ENCODE results near the gene SLC1A2.
A peak's percentile ranks its signal among the peaks of the same experiment; 100 is the strongest.

The SLC1A2 gene

DNA sequence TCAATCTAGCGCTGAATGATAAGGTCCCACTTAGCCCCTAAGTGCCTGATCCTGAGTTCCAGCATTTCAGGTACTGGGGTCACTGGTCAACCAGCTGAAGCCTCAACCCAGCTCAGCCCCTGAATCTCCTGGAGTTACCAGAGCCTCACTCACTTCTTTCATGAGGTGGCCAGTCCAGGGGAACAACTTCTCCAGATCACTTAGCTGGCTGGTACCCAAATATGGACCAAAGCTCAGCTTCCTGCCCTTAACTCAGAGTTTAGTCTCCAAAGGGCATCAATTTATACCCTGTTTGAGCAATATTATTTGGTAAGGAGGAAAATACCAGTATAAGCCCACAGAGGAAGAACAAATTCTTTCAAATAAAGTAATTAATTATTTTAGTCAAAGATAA, 105.6 kb downstream of the SLC1A2 start:
- no peaks in the 10 kb centered on the region for H3K27me3 Mint-ChIP-seq
- intact Hi-C loops (cut with micrococcal nuclease) = loop anchor here (5.0 to 10.0 kb wide), 2 partner anchors 34 to 229 kb away; no protein-coding TSS in a partner anchor
- no peak overlapping the region for H3K4me3 Mint-ChIP-seq
- no peaks in the 10 kb centered on the region for H3K36me3 Mint-ChIP-seq (ENCODE audit: low read depth)
- H3K4me1 Mint-ChIP-seq (ENCODE audit: low read depth) = peaks cover 65% of the 10 kb centered on the region
- H3K27ac Mint-ChIP-seq = peak overlapping the region; percentile 72
- H3K9me3 Mint-ChIP-seq = no peaks in the 10 kb centered on the region

GRCh38 chr11:35313066-35313759, 106.1 kb downstream of the SLC1A2 start:
- Mint-ChIP-seq H3K9me3 (no peaks in the 10 kb centered on the region), H3K27ac (peak overlapping the region; percentile 72), H3K4me1 (ENCODE audit: low read depth) (peaks cover 69% of the 10 kb centered on the region), H3K27me3 (no peaks in the 10 kb centered on the region), H3K36me3 (ENCODE audit: low read depth) (no peaks in the 10 kb centered on the region), H3K4me3 (no peak overlapping the region)
- intact Hi-C loops (cut with micrococcal nuclease) = loop anchor here (5.0 to 10.0 kb wide), 2 partner anchors 34 to 228 kb away; no protein-coding TSS in a partner anchor

GRCh38 chr11:35311331-35311730, 108.0 kb downstream of the SLC1A2 start:
- H3K4me1 Mint-ChIP-seq (ENCODE audit: low read depth) = peaks cover 76% of the 10 kb centered on the region
- H3K4me3 Mint-ChIP-seq = no peak overlapping the region
- no peaks in the 10 kb centered on the region for H3K36me3 Mint-ChIP-seq (ENCODE audit: low read depth)
- no peaks in the 10 kb centered on the region for H3K27me3 Mint-ChIP-seq
- H3K27ac Mint-ChIP-seq = peak overlapping the region; percentile 91
- intact Hi-C loops (cut with micrococcal nuclease) = loop anchor here (5.0 to 10.0 kb wide), 2 partner anchors 36 to 227 kb away; no protein-coding TSS in a partner anchor
- H3K9me3 Mint-ChIP-seq = no peaks in the 10 kb centered on the region

- Mint-ChIP-seq H3K27me3 (no peaks in the 10 kb centered on the region), H3K36me3 (ENCODE audit: low read depth) (no peaks in the 10 kb centered on the region), H3K9me3 (no peaks in the 10 kb centered on the region), H3K4me3 (no peak overlapping the region), H3K4me1 (ENCODE audit: low read depth) (peaks cover 89% of the 10 kb centered on the region), H3K27ac (peak overlapping the region; percentile 91)
- intact Hi-C loops (cut with micrococcal nuclease) = no loop called here
Observed at GRCh38 chr11:35308157-35308556, 111.2 kb downstream of the SLC1A2 start.

DNA sequence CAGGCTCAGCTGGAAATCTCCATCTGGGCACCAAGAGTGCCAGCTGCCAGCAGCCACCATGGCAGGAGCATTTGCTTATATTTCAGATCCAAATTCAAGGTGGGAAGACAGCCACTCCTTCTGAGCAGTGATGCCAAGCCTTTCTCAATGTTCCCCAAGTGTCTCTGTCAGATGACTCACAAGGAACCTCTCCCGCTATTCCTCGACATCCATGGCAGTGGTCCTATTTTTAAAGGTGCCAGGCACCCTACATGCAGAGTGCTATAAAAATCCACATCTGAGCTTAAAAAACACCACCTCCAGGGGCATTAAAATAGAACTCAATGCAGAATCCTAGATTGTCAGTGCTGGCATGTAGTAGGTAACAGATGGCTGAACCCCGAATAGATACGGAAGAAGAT, 112.1 kb downstream of the SLC1A2 start:
- Mint-ChIP-seq H3K27me3 (no peaks in the 10 kb centered on the region), H3K9me3 (peaks cover 7% of the 10 kb centered on the region), H3K4me3 (no peak overlapping the region), H3K36me3 (ENCODE audit: low read depth) (peaks cover 6% of the 10 kb centered on the region), H3K4me1 (ENCODE audit: low read depth) (peaks cover 94% of the 10 kb centered on the region), H3K27ac (peak overlapping the region; percentile 91)
- intact Hi-C loops (cut with micrococcal nuclease) = no loop called here

GRCh38 chr11:35305670-35306382, 113.5 kb downstream of the SLC1A2 start:
- H3K9me3 Mint-ChIP-seq = peaks cover 7% of the 10 kb centered on the region
- H3K36me3 Mint-ChIP-seq (ENCODE audit: low read depth) = peaks cover 6% of the 10 kb centered on the region
- intact Hi-C loops (cut with micrococcal nuclease) = no loop called here
- peaks cover 90% of the 10 kb centered on the region for H3K4me1 Mint-ChIP-seq (ENCODE audit: low read depth)
- no peak overlapping the region for H3K4me3 Mint-ChIP-seq
- H3K27me3 Mint-ChIP-seq = no peaks in the 10 kb centered on the region
- peak overlapping the region; percentile 91 for H3K27ac Mint-ChIP-seq

DNA sequence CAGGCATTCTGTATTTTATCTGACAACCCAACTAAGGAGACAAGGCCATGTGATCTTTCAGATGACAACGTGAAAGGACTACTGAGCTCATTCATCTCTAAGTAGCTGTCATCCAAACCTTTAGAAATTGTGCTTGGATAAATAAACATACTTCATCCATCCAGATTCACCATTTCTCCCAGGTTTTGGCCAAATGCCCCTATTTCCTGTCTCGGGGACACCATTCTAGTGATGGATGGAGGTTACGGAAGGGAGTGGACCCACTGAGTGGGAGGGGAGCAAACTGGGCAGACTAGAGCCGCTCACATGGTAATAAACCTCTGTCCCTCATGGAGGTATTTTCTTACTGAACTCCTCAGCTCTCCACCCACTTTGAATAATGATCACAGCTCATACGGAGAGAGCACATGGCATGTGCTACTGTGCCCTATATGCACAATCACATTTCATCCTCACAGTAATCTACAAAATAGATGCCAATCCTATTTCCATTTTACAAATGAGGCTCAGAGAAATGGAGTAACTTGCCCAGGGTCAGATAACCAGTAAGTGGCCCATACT, 114.4 kb downstream of the SLC1A2 start:
- intact Hi-C loops (cut with micrococcal nuclease) = loop anchor here (1.0 to 5.0 kb wide), 2 partner anchors 68 to 93 kb away; no protein-coding TSS in a partner anchor
- peak overlapping the region; percentile 91 for H3K27ac Mint-ChIP-seq
- no peak overlapping the region for H3K4me3 Mint-ChIP-seq
- H3K4me1 Mint-ChIP-seq (ENCODE audit: low read depth) = peaks cover 88% of the 10 kb centered on the region
- peaks cover 7% of the 10 kb centered on the region for H3K9me3 Mint-ChIP-seq
- no peaks in the 10 kb centered on the region for H3K27me3 Mint-ChIP-seq
- peaks cover 6% of the 10 kb centered on the region for H3K36me3 Mint-ChIP-seq (ENCODE audit: low read depth)

DNA sequence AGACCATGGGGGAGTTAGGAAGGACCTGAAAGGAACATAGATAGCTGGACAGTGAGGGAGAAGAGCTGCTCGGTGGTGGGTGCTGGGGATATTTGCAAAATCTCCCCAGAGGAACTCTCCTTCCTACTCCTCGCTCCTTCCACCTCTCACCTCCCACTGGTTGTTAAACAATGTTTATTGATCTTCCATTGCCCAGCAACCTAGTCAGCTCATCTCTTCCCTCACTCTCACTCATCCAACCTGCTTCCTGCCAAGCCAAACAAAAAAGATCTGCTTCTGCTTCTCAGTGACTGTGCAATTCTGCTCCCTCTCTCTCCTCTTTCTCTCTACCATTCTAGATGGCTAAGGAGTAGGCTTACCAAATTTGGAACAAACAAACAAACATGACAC, 115.0 kb downstream of the SLC1A2 start:
- Mint-ChIP-seq H3K27me3 (no peaks in the 10 kb centered on the region), H3K4me3 (no peak overlapping the region), H3K36me3 (ENCODE audit: low read depth) (peaks cover 6% of the 10 kb centered on the region), H3K27ac (peak overlapping the region; percentile 91), H3K9me3 (peaks cover 7% of the 10 kb centered on the region), H3K4me1 (ENCODE audit: low read depth) (peaks cover 88% of the 10 kb centered on the region)
- intact Hi-C loops (cut with micrococcal nuclease) = loop anchor here (1.0 to 5.0 kb wide), 2 partner anchors 67 to 92 kb away; no protein-coding TSS in a partner anchor

GRCh38 chr11:35303596-35304385, 115.6 kb downstream of the SLC1A2 start:
- Mint-ChIP-seq H3K4me1 (ENCODE audit: low read depth) (peaks cover 84% of the 10 kb centered on the region), H3K27me3 (no peaks in the 10 kb centered on the region), H3K27ac (peak overlapping the region; percentile 91), H3K4me3 (no peak overlapping the region), H3K9me3 (peaks cover 7% of the 10 kb centered on the region), H3K36me3 (ENCODE audit: low read depth) (peaks cover 6% of the 10 kb centered on the region)
- intact Hi-C loops (cut with micrococcal nuclease) = loop anchor here (1.0 to 5.0 kb wide), 2 partner anchors 66 to 91 kb away; no protein-coding TSS in a partner anchor

DNA sequence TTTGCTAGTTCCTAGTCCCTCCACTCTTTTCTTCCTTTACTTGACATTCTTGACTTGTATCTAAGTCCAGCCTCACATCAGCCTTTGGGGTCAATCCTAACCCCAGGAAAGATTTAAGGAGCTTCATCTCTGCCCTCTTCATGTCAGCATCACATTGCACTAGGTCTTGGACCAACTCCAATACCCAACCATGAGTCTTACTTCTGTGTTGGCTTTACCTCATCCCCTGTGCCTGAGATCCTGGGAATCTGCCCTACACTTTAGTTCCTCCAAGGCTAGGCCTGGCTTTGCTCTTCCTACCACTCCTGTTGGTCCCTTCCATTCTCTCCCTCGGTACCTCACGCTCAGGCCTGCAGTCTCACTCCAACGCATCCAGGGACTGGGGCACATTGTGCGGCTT, 117.0 kb downstream of the SLC1A2 start:
- H3K27ac Mint-ChIP-seq = peak overlapping the region; percentile 91
- no peaks in the 10 kb centered on the region for H3K27me3 Mint-ChIP-seq
- peaks cover 74% of the 10 kb centered on the region for H3K4me1 Mint-ChIP-seq (ENCODE audit: low read depth)
- no peak overlapping the region for H3K4me3 Mint-ChIP-seq
- H3K36me3 Mint-ChIP-seq (ENCODE audit: low read depth) = peaks cover 6% of the 10 kb centered on the region
- H3K9me3 Mint-ChIP-seq = peaks cover 7% of the 10 kb centered on the region
- intact Hi-C loops (cut with micrococcal nuclease) = loop anchor here (5.0 kb wide), 1 partner anchor 65 kb away; no protein-coding TSS in a partner anchor

DNA sequence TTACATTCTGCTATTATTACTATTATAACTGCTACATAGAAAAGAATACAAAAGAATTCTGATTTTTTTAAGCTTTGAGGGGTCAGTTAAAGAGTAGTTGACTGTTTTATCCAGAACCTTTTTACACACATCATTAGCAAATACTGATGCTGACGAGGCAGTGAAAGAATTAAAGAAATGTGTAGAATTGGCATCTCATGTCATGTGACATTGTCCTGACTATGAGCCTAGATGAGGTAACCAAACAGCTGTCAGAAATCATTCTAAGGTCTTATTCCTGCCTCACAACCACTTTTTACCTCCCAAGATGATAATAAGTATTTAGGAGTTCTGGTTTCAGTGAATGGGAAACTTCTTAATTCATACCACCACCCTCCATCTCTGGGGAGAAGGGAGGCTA, 121.0 kb downstream of the SLC1A2 start:
- no peak overlapping the region for H3K4me3 Mint-ChIP-seq
- intact Hi-C loops (cut with micrococcal nuclease) = no loop called here

DNA sequence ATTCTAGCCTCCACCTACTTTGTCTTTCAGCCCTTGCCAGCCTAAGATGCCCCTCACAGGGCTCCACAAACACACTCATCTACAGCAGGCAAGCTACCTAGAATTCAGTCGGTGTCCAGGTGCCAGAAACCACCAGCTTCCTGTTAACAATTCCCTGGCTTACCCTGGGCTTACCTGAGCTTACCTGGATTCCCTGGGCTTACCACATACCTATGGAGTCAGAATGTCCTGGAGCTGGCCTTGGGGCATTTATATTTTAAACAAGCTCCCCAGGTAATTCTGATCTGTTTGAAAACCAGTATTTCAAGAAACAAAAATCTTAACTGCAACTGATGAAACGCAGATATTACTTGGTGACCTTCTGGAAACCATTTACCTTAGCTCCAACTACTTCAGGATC, 123.6 kb downstream of the SLC1A2 start:
- H3K4me3 Mint-ChIP-seq = no peak overlapping the region
- no peak overlapping the region for H3K27ac Mint-ChIP-seq
- H3K4me1 Mint-ChIP-seq (ENCODE audit: low read depth) = peaks cover 31% of the 10 kb centered on the region
- no peaks in the 10 kb centered on the region for H3K27me3 Mint-ChIP-seq
- H3K36me3 Mint-ChIP-seq (ENCODE audit: low read depth) = no peaks in the 10 kb centered on the region
- no peaks in the 10 kb centered on the region for H3K9me3 Mint-ChIP-seq
- intact Hi-C loops (cut with micrococcal nuclease) = no loop called here

More for the DNA sequence above, 121.0 kb downstream of the SLC1A2 start:
- no peak overlapping the region for H3K27ac Mint-ChIP-seq
- no peaks in the 10 kb centered on the region for H3K27me3 Mint-ChIP-seq
- H3K36me3 Mint-ChIP-seq (ENCODE audit: low read depth) = peaks cover 6% of the 10 kb centered on the region
- peaks cover 7% of the 10 kb centered on the region for H3K9me3 Mint-ChIP-seq
- peaks cover 42% of the 10 kb centered on the region for H3K4me1 Mint-ChIP-seq (ENCODE audit: low read depth)

GRCh38 chr11:35293699-35294098, 125.7 kb downstream of the SLC1A2 start:
- Mint-ChIP-seq H3K4me3 (no peak overlapping the region), H3K27me3 (no peaks in the 10 kb centered on the region), H3K4me1 (ENCODE audit: low read depth) (peaks cover 33% of the 10 kb centered on the region), H3K27ac (peak overlapping the region; percentile 46), H3K9me3 (no peaks in the 10 kb centered on the region), H3K36me3 (ENCODE audit: low read depth) (no peaks in the 10 kb centered on the region)
- intact Hi-C loops (cut with micrococcal nuclease) = no loop called here

Data from dendritic cell treated with granulocyte-macrophage colony-stimulating factor and Interleukin-4, amounts not matched to agents 40 ng/mL and 50 ng/mL, for 4 days (primary cell).